OCI-LY7 (cell line): ENCODE data around the gene ZBTB16.

Experiments
- EZH2phosphoT487 ChIP-seq: fragments of 200-600 bp; sonication (generic); IDR thresholded peaks from 2 replicates; pipeline ENCODE4 v1.6.1; 2018; ENCODE audit warnings: low read depth, borderline replicate concordance, mild to moderate bottlenecking, mixed run types, antibody characterized with exemption, low read length, moderate library complexity, mixed read lengths
- TF ChIP-seq, protein P1 (sequence below): fragments of 200-600 bp; sonication (generic); conservative IDR thresholded peaks from 2 replicates; pipeline ENCODE4 v1.5.1; 2014; ENCODE audit warnings: mild to moderate bottlenecking, antibody characterized with exemption, low read length, moderate library complexity, mixed read lengths

DNA sequence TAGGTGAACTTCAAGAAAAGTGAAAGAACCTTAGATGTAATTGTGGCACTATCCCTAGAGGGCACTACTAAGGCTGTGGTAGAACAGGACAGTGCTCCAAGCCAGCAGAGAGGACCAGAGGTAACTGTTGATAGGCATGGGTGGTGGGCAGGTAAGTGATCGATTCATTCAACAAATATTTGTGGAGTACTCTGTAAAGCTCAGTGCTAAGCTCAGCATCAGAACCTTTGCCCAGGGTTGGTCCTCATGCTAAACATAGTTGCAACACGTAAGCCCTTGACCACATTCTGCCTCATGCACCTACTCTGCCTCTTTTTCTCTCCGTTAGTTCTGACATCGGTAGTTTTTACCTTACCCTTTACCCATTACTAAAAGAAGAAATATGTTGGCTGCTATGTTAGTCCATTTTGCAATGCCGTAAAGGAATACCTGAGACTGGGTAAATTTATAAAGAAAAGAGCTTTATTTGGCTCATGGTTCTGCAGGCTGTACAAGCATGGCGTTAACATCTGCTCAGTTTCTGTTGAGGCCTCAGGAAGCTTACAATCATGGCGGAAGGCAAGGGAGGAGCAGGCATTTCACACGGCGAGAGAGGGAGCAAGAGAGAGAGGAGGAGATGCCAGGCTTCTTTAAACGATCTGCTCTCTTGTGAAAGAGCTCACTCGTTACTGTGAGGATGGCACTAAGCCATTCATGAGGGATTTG lies 218.3 kb downstream of the ZBTB16 start:
- TF ChIP-seq, protein P1, sequence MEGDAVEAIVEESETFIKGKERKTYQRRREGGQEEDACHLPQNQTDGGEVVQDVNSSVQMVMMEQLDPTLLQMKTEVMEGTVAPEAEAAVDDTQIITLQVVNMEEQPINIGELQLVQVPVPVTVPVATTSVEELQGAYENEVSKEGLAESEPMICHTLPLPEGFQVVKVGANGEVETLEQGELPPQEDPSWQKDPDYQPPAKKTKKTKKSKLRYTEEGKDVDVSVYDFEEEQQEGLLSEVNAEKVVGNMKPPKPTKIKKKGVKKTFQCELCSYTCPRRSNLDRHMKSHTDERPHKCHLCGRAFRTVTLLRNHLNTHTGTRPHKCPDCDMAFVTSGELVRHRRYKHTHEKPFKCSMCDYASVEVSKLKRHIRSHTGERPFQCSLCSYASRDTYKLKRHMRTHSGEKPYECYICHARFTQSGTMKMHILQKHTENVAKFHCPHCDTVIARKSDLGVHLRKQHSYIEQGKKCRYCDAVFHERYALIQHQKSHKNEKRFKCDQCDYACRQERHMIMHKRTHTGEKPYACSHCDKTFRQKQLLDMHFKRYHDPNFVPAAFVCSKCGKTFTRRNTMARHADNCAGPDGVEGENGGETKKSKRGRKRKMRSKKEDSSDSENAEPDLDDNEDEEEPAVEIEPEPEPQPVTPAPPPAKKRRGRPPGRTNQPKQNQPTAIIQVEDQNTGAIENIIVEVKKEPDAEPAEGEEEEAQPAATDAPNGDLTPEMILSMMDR, result no peak
- TF ChIP-seq EZH2phosphoT487, result no peak
